ENCODE results near the gene TRIM31.

The TRIM31 gene

DNA sequence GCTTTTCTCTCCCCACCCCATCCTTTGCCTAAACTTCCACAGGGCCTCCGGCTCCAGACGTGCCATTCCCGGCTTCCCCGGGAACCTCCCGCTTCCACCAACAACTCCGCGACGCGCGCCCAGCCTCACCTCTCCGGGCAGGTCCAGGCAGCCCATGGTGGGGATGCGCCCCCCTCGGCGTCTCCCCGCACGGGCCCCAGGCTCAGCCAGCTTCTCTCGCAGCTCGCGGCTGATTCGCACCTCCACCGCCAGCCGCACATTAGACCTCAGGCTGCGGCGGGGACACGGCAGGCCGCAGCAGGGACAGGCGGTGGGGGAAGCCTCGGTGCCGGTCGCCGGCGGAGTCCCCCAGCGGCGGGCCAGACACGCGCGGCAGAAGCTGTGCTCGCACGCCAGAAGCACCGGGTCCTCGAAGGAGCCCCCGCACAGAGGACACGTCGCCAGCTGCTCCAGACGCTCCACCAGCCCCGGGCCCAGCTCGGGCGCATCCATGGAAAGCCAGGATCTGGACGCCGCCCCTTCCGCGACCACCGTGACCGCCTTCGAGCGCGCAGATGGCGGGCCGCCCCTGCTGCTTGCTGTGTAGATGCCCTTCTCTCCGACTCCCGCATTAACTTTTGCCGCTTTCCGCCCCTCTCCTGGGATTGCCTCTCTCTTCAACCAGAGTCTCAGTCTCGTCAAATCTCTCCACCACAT lies 37.6 kb downstream of the TRIM31 start, which contains the start of gene RNF39:
TSS of gene RNF39 (minus strand) at position 676 of the 696 bp plus-strand sequence. CDS start at position 492, 184 bp downstream.
- DNase-seq: no peak

DNA sequence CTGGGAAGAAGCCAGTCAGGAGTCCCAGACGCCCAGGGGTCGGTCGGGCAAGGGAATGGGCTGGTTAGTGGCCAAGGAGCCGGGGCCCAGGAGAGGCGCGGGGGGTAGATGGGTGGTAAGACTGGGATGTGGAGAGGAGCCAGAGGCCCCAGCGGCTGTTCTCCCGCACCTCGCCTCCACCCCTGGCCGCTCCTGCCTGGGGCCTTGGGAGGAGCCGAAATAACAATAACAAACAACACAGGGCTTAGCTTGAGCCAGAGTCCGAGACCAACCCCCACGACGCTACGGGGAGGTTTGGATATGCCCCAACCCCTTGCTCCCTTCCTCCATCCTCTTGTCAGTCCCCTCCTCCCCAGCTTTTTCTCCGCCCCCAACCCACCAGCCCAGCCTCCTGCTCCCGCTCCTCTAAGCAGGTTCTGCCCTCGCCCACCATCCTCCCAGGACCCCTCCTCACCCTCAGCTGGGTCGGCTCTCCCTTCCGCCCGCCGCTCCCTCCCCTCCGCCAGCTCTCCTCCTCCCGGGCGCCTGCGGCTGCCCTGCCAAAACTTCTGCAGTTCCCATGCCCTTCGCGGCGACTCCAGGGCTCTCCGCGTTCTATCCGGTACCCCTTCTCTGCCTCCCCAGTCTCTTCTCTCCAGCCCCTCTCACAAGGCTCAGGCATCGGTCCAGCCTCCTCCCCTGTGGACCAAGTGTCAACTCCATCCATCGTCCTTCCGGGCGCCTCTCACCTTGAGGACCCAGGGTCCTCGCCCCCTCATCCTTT lies 38.4 kb downstream of the TRIM31 start:
- no peak for DNase-seq

DNA sequence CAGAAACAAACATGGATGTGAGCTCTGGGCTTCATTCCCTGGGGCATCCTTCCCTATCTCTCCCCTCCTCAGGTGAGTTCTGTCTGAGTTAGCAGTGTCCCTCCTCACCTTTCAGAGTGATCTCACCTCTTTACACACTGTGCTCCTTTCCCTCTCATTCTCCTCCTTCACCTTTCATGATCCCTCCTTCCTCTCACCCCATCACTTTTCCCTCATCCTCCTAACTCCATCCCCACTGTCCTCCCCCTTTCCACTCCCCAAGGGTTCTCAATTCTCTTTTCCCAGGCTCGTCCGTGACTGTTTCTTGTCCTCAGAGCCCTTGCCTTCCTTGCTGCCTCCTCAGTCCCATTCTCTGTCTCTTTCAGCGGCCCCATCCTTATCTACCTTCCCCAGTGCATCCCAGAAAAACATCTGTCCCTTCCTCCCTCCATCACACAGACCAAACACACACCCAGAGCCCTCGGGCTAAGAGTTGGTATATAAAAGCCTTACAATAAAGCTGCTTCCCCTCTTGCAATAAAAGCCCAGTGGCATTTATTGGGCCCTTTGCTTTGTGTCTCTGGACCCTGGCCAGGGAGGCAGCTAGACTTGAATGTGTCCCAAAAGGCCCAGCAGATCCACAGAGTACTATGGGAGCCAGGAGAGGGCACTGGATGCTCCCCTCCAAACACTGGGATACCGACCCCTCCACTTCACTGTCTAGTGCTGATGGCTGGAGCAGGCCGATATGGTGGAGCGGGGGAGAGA lies 39.2 kb downstream of the TRIM31 start:
- DNase-seq: no peak

DNA sequence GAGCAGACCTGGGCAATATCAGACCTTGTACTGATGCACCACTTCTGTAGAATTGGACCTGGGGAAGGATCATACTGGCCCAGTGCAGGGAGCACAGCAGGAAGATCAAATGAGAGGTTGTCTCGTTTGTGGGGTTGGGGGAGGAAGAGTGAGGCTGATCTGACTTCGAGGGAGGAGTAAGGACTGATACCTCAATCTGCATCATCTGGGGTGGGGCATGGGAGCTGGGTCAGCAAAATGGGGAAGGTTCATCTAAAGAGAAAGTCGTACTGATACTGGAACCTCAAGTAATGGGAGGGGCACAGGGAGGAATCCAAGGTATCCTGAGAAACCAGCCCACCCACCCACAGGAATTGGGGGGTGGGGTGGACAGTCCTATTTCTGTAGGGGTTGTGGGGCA lies 41.0 kb downstream of the TRIM31 start:
- no peak for DNase-seq

DNA sequence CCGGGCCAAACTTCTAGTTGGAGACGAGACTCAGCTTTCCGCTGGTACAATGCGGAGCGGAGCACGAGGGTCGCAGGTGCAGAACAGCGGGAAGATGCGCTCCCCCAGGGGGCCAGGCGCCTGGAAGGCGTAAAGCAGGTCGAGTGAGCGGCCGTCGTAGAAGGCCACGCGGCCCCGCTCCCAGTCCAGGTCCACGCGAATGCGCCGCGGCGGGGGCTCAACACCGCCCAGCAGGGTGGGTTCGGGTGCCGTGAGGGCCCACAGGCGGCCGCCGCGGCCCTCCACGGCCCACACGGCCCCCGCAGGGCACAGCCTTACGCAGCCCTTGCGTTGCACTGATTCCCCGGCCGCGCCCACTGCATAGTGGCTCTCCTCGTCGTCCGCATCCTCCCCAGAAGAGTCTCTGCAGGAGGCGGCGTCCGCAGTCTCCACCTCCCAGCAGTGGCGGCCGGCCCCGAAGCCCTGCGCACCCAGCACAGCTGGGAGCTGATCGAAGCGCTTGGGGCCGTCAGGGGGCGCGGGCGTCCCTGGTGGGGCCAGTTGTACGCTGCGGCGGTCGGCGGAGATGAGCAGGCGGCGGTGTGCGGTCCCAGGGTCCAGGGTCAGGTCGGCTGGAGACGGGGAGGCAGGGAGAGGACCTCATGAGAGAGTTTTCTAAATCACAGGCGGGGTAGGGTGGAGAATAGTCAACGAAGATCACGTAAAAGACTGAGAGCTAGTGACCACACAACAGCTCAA lies 41.6 kb downstream of the TRIM31 start:
- DNase-seq: no peak

DNA sequence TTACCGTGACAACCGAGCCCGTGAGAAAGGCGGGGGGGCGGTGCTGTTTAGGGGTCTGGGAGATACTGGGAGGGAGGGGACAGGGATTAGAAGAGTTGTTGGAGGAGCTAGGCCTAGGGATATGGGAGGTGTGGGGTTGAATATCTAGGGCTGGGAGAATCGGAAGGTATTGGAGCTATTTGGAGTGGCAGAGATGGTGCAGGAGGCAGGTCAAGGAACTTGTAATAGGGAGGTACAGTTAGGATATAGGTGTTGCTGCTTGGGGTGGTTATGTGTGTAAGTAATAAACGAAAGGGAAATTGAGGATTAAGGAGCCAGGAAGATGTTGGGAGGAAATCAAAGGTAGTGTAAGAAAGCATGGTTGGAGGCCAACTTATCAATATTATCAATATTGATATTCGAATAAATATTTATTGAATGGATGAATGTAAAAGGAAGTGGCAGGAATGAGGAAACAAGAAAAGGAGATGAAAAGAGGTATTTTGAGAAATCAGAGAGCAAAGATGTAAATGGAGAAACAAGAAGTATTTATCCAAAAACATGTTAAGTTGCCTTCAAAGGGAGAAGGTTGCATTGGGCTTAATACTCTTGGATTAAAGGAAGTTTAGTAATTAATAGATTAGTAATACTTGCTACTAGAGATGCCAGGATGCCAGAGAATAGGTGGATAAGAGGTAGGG lies 45.3 kb downstream of the TRIM31 start:
- no peak for DNase-seq

DNA sequence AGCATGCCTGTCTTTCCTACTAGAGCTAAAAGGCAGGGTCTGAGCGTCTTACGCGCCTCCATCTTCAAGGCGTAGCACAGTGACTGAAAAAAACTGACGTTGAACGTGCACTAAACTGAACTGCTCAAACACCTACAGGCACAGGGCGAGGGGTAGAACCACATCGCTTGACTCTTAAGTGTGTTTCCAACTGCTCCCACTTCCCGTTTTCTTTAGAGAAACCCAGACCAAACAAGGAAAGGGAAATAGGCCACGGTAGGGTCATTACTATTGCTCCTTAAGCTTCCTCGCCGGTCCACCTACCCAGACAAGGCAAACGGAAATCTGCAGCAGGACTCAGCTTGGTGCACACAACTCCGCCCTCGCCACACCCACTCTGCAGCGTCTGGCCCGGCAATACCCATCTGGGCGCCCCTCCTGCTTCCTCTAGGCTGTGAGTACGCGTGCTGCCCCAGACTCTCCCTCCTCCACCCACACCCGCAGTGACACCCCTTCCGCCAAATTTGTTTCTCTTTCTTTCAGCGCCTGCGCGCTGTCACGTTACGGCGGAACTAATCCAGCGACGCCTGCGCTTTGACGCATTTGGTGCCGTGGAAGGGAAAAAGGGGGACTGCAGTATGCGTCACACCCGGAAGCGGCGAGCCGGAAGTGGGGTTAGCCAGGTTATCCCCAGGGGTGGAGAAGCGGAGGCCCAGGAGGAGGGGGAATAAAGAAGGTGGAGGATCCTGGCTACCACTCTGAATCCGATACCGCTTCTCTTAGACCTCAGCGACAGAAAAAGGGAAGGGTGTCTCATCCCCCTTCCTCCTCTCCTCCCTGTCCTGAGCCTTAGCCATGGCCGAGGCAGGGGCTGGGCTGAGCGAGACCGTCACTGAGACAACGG lies 46.1 kb downstream of the TRIM31 start, which contains the start of gene PPP1R11:
TSS of gene PPP1R11 (plus strand) at position 622 of the 883 bp plus-strand sequence. CDS start at position 835, 213 bp downstream.
- peak; percentile 94 to 98 (median 96) for DNase-seq

DNA sequence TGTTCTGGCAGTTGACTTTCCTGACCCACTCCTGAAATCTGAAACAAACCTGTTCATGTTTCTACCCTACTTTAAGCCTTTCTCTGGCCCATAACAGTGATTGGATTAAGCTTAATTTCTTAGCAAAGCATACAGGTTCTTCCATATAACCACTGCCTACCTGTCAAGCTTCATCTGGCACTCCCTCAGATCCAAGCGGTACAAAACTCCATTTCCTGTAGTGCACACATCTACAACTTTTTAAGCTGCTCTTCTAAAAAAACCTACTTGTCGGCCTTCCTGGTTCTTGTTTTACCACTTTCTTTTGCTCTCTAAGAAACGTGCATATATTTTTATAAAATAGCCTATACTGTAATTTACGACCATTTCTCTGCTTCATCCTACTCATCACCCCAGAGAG lies 46.8 kb downstream of the TRIM31 start:
- no peak for DNase-seq

DNA sequence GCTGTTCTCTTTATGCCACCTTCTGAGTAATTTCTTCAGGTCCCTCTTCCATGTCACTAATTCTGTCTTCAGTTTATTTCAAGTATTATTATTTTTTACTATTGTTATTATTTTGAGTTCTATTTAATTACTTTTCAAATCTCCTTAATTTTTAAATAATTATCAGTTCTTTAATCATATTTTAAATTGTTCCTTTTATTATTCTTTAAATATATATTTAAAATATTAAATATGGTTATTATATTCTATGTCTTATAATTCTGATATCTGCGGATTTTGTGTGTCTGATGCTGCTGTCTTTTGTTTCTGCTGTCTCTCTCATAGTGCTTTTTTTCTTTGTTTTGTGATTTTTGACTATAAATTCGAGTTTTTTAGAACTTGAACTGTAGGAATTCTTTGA lies 49.6 kb downstream of the TRIM31 start:
- DNase-seq: no peak

DNA sequence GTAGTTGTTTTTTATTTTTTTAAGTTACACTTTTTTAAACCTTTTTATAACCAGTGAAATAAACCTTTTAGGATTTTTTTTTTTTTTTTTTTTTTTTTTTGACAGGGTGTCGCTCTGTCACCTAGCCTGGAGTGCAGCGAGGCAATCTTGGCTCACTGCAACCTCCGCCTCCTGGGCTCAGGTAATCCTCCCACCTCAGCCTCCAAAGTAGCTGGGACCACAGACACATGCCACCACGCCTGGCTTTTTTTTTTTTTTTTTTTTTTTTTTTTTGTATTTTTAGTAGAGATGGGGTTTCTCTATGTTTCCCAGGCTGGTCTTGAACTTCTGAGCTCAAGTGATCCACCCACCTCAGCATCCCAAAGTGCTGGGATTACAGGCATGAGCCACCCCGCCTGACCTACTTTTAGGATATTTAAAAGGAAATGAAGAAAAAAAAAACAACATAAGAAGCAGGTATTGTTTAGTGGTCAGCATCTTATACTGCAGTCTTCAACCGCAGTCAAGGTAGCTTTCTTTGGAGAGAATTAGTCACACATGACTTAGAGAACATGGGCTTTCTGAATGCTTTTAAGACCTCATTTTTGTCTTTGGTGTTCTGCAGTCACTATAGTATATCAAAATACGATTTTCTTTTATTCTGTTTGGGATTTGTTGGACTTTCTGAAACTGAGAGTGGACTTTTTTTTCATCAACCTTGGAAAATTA lies 50.3 kb downstream of the TRIM31 start:
- DNase-seq: no peak

DNA sequence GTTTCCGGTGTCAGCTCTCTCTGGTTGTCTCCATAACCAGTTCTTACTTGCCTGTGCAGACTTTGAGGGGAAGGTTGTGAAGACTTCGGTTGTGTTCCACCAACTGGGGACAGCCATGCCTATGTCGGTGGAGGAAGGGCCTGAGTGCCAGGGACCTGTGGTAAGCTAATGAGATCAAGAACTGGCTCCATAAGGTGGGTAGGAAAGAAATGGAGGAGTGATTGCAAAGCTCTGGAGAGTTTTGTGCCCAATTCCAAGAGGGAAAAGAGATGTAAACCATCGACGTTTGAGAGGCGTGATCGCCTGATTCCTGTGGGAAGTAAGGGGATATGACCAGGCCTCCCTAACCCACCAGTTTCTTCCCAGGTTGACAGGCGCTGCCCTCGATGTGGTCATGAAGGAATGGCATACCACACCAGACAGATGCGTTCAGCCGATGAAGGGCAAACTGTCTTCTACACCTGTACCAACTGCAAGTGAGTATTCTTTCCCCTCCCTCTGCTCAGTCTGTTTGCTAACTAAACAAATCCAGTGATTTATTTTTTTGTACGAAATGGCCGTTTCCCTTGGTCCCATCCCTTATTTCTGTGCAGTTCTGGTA lies 50.9 kb downstream of the TRIM31 start:
- no peak for DNase-seq

DNA sequence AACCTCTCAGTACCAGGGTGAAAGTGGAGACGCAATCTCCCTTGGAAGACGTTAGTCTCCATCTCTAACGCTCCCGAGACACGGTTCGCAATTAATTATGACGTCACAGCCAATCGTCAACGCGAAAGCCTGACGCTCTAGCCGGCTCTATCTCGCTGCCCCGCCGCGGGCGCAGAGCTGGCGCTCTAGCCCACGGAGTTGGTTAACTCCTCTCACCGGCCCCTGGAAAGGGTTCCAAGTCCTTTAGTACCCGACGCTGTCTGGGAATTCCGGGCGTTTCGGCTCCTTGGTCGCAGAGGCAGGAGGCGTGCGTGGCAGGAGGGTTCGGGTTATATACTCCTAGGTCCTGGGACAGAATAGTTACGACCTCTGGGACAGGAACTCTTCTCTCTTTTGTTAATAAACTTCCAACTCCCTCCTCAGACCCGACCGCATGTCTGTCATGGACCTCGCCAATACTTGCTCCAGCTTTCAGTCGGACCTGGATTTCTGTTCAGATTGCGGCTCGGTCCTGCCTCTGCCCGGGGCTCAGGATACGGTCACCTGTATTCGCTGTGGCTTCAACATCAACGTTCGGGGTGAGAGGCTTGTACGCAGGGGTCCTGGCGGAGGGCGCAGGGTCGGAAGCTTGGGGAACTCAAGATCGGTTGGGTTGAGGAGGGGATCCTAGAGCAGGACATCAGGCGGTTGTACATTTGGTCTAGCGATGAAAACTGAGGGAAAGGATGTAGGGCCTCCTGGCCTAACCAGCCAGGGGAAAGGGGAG lies 51.6 kb downstream of the TRIM31 start, which contains the start of gene POLR1H:
TSS of gene POLR1H (plus strand) at position 174 of the 766 bp plus-strand sequence. CDS start at position 434, 260 bp downstream.
- DNase-seq: peak; percentile 66 to 76 (median 72)

DNA sequence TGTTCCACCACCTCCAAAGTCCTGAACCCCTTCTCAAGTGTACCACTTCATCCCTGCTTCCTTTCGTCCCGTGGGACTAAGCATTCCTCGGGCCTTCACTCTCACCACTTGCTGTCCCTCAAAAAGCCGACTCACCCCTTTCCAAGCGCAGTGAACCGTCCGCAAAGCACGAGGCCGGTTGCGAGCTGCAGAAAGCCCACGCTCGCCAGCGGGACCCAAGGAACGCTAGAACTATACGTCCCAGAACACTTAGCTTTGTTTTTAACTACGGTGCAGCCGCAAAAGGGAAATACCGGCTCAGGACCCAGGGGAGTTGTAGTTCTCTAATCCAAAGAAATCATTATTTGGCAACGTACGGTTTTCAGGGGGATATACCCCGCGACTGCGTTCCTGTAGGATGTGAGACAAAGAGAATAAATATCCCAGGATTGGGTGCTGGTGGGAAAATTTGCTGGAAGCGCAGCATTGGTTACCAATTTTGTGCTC lies 52.2 kb downstream of the TRIM31 start:
- no peak for DNase-seq

DNA sequence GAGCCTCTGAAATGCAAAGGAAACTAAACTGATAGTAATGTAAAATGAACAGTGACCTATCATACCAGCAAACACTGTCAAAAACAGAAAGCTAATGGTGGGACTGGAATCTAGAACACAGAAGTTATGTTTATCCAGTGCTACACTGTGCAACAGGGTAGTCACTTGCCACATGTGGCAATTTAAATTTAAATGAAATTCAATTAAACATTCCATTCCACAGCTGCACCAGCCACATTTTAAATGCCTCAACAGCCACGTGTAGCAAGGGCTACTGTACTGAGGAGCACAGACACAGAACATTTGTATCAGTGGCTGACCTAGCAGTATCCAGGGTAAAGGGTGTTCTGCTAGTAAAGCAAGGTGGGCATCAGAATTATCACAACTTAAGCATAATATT lies 57.4 kb downstream of the TRIM31 start:
- DNase-seq: no peak

DNA sequence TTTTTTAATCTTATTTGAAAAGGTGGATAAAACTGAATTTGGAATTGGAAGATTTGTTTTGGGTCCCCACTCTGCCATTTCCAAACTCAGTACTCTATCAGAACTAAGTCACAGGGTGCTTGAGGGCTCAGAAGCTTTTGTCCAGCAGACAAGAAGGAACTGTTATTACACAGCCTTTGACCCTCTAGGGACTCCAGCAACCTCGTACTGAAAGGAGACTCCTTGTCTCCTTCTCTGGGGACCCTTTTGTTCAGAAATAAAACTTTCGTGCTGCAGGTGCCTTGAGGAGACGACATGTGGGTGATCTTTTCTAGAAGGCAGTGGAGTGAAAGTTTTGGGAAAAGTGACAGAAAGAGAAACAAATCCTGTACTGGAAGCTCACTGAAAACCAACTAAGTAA lies 59.2 kb downstream of the TRIM31 start:
- no peak for DNase-seq
